ENCODE data around the gene NIT1. TPM values are rescaled to one million over a fixed set of nuclear protein-coding genes. Genes with fewer than 3 reads are reported as not detected.

NIT1 gene
- total and polyA plus RNA-seq, 9 of the 15 experiments (the other 6 are each of a cell fraction or from before 2014, with no cell fraction given): 18.4 to 76.0 (median 33.7) TPM

DNA sequence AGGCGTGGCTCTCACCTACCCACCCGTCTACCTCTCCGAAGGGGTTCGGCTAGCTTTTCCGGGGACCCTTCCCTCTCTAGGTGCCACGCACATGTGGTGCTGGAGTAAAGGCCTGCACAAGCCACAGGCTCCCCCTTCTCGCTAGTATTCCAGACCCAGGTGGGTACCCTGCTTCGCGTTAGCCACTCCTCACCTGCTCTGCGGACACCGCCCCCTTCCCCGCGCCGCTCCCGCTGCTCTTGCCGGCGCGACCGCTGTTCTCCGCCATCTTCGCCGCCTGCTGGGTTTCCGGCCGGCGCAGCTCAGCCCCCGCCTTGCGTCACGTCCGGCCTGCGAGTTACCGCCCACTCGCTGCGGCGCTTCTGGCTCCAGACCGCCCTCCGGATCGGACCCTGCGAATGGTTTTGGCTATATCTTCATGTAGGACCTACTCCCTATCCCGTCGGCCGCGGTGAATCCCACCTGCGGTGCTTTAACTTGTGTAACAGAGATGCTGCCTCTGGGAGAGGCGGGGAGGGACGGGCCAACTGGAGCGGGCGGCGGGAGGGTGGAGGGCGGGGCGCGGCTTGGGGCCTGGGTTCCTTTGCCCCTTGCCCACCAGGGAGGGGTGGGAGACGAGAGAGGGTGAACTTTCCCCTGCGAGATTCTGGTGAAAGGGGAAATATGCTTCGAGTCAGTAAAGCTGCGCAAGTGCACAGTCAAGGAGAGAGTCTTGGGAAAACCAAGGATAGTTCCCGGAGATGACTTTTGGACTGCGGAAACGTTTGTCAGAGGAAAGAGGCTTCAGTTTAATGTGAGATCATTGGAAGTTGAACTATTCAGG lies at the start of gene NIT1, which contains the start of gene PFDN2 (continued):
- peak; percentile 74; the same call in 1 of the 2 replicates for TF ChIP-seq MYC (IDR thresholded peaks at IDR 0.05; ENCODE audit: low read depth, low read length)
- TF ChIP-seq MYC (CRISPR knock-in tag; IDR thresholded peaks at IDR 0.05; ENCODE audit: borderline replicate concordance, low read depth): peak; percentile 84; the same call in 1 of the 2 replicates
- peak in 1 of 2 experiments; percentile 7; a peak in 1 of 4 replicates for TF ChIP-seq RCOR1 (IDR thresholded peaks at IDR 0.05; ENCODE audit: borderline replicate concordance in 1 of 2, low read depth in 2 of 2, low read length in 2 of 2)
- TF ChIP-seq TFAP4 (CRISPR knock-in tag; IDR thresholded peaks at IDR 0.05; ENCODE audit: borderline replicate concordance): peak; percentile 88; the same call in 1 of the 2 replicates
- no peak for TF ChIP-seq PPARD (CRISPR knock-in tag; IDR thresholded peaks at IDR 0.05)
- TF ChIP-seq AFF4 (CRISPR knock-in tag; IDR thresholded peaks at IDR 0.05): peak; percentile 95
- 0 out of 2 replicates have a peak, but pooled peaks have one; percentile 20 for TF ChIP-seq ZNF12 (CRISPR knock-in tag; IDR thresholded peaks at IDR 0.05)
- no peak for TF ChIP-seq ESRRB (CRISPR knock-in tag; IDR thresholded peaks at IDR 0.05; ENCODE audit: borderline replicate concordance)
- peak; percentile 99 for TF ChIP-seq POLR2G (IDR thresholded peaks at IDR 0.05; ENCODE audit: low read depth, low read length)
- peak; percentile 91 for TF ChIP-seq CREB1 (IDR thresholded peaks at IDR 0.05)
- TF ChIP-seq CREB1 (CRISPR knock-in tag; IDR thresholded peaks at IDR 0.05): peak; percentile 94
- TF ChIP-seq NFE2 (IDR thresholded peaks at IDR 0.05; ENCODE audit: low read depth): no peak
- TF ChIP-seq DMBX1 (CRISPR knock-in tag; IDR thresholded peaks at IDR 0.05; ENCODE audit: borderline replicate concordance): no peak
- TF ChIP-seq TBL1XR1 (IDR thresholded peaks at IDR 0.05; ENCODE audit: low read length in 2 of 2): no peak
- TF ChIP-seq, protein P1, sequence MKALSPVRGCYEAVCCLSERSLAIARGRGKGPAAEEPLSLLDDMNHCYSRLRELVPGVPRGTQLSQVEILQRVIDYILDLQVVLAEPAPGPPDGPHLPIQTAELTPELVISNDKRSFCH (CRISPR knock-in tag; IDR thresholded peaks at IDR 0.05): no peak
- TF ChIP-seq, protein P1 (tag; IDR thresholded peaks at IDR 0.05): no peak
- TF ChIP-seq PRMT5 (CRISPR knock-in tag; IDR thresholded peaks at IDR 0.05): no peak
- TF ChIP-seq POLR2H (tag; IDR thresholded peaks at IDR 0.05; ENCODE audit: low read depth): peak; percentile 77
- TF ChIP-seq ETS2 (tag; IDR thresholded peaks at IDR 0.05; ENCODE audit: borderline replicate concordance, poor library complexity, severe bottlenecking): no peak
- no peak for TF ChIP-seq ZNF311 (CRISPR knock-in tag; IDR thresholded peaks at IDR 0.05)
- TF ChIP-seq CTBP1 (IDR thresholded peaks at IDR 0.05; ENCODE audit: borderline replicate concordance): no peak
- no peak for TF ChIP-seq PTBP1 (IDR thresholded peaks at IDR 0.05; ENCODE audit: low read depth, low read length)
- no peak for TF ChIP-seq SRSF7 (optimal IDR thresholded peaks at IDR 0.05; ENCODE audit: low read depth, low read length)

Measured in K562 (cell line).